Ishikawa (cell line): ENCODE measurements around the gene FOXP4.

Experiments used
- CEBPB ChIP-seq: IDR thresholded peaks from 2 replicates; pipeline ENCODE4 v1.6.1; 2012
- CREB1 ChIP-seq: IDR thresholded peaks from 2 replicates; pipeline ENCODE4 v1.6.1; 2012; ENCODE audit warnings: low read depth
- EGR1 ChIP-seq: IDR thresholded peaks from 2 replicates; pipeline ENCODE4 v1.6.1; 2012
- EP300 ChIP-seq: IDR thresholded peaks from 2 replicates; pipeline ENCODE4 v1.6.1; 2012; ENCODE audit warnings: borderline replicate concordance
- FOXM1 ChIP-seq: IDR thresholded peaks from 2 replicates; pipeline ENCODE4 v1.6.1; 2012; ENCODE audit warnings: low read depth, borderline replicate concordance
- RAD21 ChIP-seq: IDR thresholded peaks from 2 replicates; pipeline ENCODE4 v1.6.1; 2012; ENCODE audit warnings: low read depth
- TCF12 ChIP-seq: IDR thresholded peaks from 2 replicates; pipeline ENCODE4 v1.6.1; 2012; ENCODE audit warnings: low read depth
- ZBTB7A ChIP-seq: IDR thresholded peaks from 2 replicates; pipeline ENCODE4 v1.6.1; 2012; ENCODE audit warnings: low read depth
- TF ChIP-seq, protein P1 (sequence below): IDR thresholded peaks from 2 replicates; pipeline ENCODE4 v1.6.1; 2012; ENCODE audit warnings: low read depth, mild to moderate bottlenecking
- TF ChIP-seq, protein P2 (sequence below): IDR thresholded peaks from 2 replicates; pipeline ENCODE4 v1.6.1; 2012

DNA sequence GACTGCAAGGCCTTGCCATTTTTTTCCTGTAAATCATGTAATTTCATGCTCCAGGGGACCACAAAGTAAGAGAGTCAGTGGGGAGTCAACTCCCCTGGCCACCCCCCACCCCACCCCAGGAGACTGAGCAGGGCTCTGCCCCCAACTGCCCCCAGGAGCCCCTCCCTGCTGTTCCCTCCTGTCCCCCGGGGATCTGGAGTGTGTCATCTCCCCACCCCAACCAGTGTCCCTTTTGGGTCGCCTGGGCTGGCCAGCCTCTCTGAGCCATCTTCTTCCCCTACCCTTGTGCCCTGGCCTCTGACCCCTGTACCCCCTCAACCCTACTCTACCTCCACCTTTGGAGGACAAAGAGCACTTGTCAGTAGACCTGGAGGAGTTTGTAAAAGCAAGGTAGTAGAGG, 29.4 kb downstream of the FOXP4 start:
- TF ChIP-seq EP300 (no peak), EGR1 (no peak), RAD21 (no peak), TCF12 (no peak), CEBPB (no peak), ZBTB7A (no peak), FOXM1 (no peak), CREB1 (no peak)
- TF ChIP-seq, protein P1, sequence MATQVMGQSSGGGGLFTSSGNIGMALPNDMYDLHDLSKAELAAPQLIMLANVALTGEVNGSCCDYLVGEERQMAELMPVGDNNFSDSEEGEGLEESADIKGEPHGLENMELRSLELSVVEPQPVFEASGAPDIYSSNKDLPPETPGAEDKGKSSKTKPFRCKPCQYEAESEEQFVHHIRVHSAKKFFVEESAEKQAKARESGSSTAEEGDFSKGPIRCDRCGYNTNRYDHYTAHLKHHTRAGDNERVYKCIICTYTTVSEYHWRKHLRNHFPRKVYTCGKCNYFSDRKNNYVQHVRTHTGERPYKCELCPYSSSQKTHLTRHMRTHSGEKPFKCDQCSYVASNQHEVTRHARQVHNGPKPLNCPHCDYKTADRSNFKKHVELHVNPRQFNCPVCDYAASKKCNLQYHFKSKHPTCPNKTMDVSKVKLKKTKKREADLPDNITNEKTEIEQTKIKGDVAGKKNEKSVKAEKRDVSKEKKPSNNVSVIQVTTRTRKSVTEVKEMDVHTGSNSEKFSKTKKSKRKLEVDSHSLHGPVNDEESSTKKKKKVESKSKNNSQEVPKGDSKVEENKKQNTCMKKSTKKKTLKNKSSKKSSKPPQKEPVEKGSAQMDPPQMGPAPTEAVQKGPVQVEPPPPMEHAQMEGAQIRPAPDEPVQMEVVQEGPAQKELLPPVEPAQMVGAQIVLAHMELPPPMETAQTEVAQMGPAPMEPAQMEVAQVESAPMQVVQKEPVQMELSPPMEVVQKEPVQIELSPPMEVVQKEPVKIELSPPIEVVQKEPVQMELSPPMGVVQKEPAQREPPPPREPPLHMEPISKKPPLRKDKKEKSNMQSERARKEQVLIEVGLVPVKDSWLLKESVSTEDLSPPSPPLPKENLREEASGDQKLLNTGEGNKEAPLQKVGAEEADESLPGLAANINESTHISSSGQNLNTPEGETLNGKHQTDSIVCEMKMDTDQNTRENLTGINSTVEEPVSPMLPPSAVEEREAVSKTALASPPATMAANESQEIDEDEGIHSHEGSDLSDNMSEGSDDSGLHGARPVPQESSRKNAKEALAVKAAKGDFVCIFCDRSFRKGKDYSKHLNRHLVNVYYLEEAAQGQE, result no peak
- TF ChIP-seq, protein P2, sequence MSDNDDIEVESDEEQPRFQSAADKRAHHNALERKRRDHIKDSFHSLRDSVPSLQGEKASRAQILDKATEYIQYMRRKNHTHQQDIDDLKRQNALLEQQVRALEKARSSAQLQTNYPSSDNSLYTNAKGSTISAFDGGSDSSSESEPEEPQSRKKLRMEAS, result no peak
